NK-92 (cell line): ENCODE results near the gene NRXN2.

Source experiments
- DNase-seq: peaks from one replicate; lab custom pipeline; 2025; ENCODE audit not compliant: unreplicated experiment; lab: John Stamatoyannopoulos, UW

Gene NRXN2

DNA sequence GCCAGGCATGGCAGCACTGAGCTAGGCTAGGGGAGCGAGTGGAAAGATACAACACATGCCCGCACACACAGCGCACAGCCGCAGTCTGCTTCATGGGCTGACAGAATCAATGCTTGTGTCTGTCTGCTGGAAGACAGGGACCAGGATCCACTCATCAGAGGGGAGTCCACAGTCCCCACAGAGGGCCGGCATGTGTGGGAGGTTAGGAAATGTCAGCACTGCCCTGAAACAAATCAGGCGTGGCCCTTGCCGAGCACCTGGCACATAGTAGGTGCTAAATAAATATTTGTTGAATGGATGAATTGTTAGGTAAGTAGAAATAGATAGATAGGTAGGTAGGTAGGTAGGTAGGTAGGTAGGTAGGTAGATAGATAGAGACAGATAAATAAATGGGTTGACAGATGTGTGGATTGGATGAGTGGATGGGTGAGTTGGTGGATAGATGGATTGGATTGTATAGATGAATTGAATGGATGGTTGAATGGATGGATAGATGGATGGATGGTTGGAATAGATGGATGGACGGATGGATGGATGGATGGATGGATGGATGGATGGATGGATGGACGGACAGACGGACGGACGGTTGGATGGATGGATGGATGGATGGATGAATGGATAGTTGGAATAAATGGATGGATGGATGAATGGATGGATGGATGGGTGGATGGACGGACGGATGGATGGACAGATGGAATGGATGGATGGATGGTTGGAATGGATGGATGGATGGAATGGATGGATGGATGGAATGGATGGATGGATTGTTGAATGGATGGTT is 128.6 kb downstream of the NRXN2 start:
- DNase-seq, result no peak

GRCh38 chr11:64593156-64594105 is 129.6 kb downstream of the NRXN2 start:
- no peak for DNase-seq

DNA sequence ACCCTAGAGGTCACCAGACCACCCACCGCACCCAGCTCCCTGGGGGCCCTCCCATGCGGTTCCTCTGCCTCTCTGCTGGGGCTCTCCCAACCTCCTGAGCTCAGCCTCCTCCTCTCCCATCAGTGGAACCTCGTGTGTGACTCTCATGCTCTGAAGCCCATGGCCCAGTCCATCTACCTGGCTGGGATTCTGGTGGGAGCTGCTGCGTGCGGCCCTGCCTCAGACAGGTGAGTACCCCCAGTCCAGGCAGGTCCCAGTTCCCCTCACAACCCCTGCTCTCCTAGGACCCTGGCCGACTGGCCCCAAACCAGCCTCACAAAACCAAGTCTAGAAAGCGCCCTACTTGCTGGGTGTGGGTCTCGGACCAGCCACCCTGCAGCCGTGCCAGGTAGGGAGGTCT is 130.3 kb downstream of the NRXN2 start:
- no peak for DNase-seq

DNA sequence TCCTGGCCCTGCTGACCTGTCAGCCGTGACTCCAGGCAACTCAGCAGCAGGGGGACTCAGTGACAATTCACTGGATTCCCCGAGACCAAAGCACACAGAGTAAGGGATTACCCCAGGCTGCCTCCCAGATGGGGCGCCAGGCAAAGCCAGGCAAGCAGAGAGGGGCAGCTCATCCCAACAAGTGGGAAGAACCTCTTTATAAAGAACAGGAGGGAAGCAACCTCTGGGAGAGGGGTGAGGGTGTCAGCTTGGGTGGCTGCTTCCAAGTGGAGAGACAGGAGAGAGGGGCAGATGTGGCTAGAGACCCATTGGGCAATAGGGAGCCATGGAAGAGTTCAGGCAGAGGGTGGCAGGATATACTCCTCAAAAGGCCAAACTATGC is 130.8 kb downstream of the NRXN2 start:
- no peak for DNase-seq

DNA sequence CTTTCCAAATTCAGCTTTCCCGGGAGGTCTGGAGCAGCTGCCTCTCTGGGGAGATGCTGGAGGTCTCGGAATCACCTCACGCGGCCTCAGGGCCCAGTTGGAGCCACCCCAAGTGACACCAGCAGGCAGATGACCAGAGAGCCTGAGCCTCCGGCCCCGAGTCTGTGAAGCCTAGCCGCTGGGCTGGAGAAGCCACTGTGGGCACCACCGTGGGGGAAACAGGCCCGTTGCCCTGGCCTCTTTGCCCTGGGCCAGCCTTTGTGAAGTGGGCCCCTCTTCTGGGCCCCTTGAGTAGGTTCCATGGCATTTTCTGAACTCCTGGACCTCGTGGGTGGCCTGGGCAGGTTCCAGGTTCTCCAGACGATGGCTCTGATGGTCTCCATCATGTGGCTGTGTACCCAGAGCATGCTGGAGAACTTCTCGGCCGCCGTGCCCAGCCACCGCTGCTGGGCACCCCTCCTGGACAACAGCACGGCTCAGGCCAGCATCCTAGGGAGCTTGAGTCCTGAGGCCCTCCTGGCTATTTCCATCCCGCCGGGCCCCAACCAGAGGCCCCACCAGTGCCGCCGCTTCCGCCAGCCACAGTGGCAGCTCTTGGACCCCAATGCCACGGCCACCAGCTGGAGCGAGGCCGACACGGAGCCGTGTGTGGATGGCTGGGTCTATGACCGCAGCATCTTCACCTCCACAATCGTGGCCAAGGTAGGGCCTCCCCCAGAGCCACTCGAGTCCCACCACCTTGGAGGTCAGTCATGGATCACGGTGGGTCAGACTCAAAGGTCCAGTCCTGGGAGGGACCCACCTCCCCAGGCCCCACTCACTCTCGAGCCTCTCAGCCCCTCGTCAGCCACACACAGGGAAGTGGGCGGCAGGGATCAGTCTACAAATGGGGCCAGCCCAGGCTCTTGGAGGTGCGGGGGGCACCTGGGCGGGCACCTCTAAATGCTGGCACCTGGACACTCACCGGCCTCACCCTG is 131.5 kb downstream of the NRXN2 start:
- DNase-seq, result no peak

- no peak for DNase-seq
Observed at GRCh38 chr11:64590763-64591221, 132.2 kb downstream of the NRXN2 start, which contains the start of gene SLC22A12. Gene SLC22A12 (plus strand): TSS chr11:64591220. CDS start chr11:64591557, 337 bp downstream.

GRCh38 chr11:64588701-64589100 is 134.3 kb downstream of the NRXN2 start:
- no peak for DNase-seq

DNA sequence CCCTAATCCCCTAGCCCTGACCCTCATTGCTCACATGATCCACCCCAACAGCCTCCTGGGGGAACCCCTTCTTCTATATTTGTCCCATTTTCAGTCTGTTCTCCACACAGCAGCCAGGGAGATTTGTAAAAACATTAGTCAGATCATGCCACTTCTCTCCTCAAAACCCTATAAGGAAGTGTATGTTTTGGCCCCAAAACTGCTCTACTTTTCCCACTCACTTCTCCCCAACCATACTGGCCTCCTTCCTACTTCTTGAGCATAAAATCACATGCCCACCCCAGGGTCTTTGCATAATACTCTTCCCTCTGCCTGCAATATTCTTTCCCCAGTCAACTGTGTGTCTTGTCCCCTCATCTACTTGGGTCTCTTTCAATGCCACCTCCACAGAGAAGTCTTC is 136.6 kb downstream of the NRXN2 start:
- DNase-seq, result no peak

GRCh38 chr11:64585150-64585549 is 137.8 kb downstream of the NRXN2 start:
- DNase-seq, result no peak

DNA sequence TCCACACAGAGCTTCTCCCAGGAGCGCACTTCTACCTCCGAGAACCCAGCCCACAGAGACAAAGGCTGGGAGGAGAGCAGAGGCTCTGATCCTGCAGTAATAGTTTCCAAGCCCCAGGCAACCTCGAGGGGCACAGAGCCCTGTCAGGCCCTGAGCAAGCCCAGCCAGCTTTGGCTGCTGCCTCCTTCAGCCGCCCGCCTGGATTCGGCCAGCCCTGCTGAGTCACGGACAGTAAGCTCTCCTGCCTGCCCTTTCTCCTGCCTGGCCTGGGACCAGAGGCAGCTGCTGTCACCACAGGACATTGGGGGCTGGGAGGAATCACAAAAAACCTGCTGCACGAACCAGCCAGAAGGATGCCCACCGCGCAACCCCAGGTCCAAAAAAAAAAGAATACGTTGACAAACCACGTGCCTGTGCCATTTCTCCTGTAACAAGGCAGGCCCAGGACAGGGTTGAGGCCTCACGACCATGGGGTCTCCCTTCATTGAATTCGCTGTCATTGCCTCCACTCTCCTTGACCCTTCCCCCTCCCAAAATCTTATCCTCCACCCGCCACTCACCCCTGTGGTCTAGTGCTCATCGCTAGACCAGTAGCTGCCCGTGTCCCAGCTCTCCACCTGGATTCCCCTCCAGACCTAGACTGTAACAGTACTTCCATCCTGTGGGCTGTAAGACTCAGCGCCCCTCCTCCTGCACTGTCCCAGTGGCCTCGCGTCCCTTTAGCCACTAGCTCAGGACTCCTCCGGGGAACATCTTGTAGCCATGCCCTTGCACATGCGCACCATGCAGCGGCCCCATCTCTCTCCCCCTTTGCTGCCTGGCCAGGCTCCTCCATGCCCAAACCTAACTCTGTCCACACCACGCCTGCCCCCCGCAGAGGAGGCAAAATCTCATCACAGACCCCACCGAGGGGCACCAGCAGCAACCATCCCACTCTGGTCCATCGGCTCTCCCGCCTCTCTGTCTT is 139.4 kb downstream of the NRXN2 start:
- DNase-seq, result no peak

DNA sequence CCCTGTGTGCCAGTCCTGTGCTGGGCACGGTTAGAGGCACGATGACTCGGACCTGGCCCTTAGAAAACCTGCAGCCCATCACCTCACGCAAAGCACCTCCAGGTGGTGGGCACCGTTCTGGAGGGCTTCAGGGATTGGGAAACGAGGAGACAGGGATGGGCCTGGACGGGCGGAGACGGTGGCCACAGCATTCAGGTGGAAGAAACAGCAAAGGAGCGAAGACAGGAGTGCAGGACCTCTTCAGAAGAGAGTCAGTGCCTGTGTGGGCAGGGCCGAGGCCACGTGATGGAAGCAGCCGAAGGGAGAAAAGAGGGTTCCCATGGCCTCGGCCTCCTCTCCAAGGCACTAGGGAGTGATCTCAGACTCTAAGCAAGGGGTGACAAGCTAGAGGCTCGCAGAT is 140.1 kb downstream of the NRXN2 start:
- no peak for DNase-seq

DNA sequence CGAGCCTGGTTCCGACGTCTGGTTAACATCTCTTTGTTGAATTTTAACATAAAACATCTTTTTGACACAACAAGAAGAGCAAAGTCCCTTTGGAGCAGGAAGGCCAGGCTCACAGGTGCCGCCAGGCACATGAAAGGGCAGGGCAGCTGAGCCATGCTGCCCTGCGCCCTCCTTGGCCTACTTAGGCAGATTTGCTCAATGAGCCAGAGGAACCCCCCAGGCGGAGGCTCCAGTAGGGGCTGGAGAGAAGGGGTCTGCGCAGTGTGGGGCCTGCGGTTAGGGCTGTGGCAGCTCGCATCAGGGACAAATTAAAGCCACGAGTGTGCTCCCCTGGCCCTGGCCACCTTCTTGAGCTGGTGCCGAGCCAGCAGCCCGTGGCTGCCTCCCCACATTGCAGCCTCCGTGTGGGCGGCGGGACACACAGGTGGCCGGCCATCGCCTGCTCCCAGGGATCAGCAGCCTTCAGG is 141.9 kb downstream of the NRXN2 start:
- DNase-seq, result no peak

- DNase-seq, result no peak
Observed at GRCh38 chr11:64580412-64580811, 142.6 kb downstream of the NRXN2 start.

- no peak for DNase-seq
Observed at GRCh38 chr11:64577202-64577601, 145.8 kb downstream of the NRXN2 start.

- no peak for DNase-seq
Observed at GRCh38 chr11:64572143-64572542, 150.9 kb downstream of the NRXN2 start.

- DNase-seq, result no peak
Observed at GRCh38 chr11:64571410-64572091, 151.4 kb downstream of the NRXN2 start.

DNA sequence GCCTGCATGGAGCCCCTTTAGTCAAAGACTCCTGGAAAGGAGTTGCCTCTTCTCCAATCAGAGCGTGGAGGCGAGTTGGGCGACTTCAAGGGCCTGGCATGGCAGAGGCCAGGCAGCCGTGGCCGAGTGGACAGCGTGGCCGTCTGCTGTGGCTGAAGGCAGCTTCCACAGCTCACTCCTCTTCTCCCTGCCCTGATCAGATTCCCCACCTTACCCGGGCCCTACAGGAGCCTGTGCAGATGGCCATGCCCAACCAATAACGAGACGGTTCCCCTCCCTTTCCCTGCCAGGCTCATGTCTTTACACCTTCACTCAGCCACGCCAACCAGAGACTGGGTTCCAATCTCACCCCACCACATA is 152.0 kb downstream of the NRXN2 start:
- DNase-seq, result no peak

- DNase-seq, result no peak
Observed at GRCh38 chr11:64570341-64570740, 152.7 kb downstream of the NRXN2 start.
